Nephron (organoid): ENCODE measurements around the gene ZNF441.

Experiments used
- H3K27ac Mint-ChIP-seq, 3 experiments: 2 replicates each; pipeline ENCODE4 v1.8.0; 2020; ENCODE audit warnings: mixed read lengths in 3 of 3, mild to moderate bottlenecking in 2 of 3, moderate library complexity in 1 of 3
- H3K27me3 Mint-ChIP-seq: 2 replicates; pipeline ENCODE4 v1.8.0; 2021; ENCODE audit warnings: low read depth, mild to moderate bottlenecking, moderate library complexity, mixed read lengths
- H3K36me3 Mint-ChIP-seq: 2 replicates; pipeline ENCODE4 v1.8.0; 2020; ENCODE audit warnings: low read depth, mixed read lengths
- H3K4me1 Mint-ChIP-seq: 2 replicates; pipeline ENCODE4 v1.8.0; 2020; ENCODE audit warnings: mixed read lengths
- H3K4me3 Mint-ChIP-seq, 3 experiments: 2 replicates each; pipeline ENCODE4 v1.8.0; 2020; ENCODE audit warnings: mild to moderate bottlenecking in 3 of 3, mixed read lengths in 3 of 3, moderate library complexity in 2 of 3
- H3K9me3 Mint-ChIP-seq: 2 replicates; pipeline ENCODE4 v1.8.0; 2020; ENCODE audit warnings: mixed read lengths
- CTCF ChIP-seq, 3 experiments: fragments of 200-600 bp; sonication (generic); IDR thresholded peaks; one replicate each; pipeline ENCODE4 v1.5.0; 2021; ENCODE audit warnings: antibody characterized with exemption in 3 of 3; ENCODE audit not compliant: unreplicated experiment in 3 of 3

The ZNF441 gene

GRCh38 chr19:11749751-11750150, 17.0 kb upstream of the ZNF441 start:
- Mint-ChIP-seq H3K36me3 (peaks cover 8% of the 10 kb centered on the region), H3K9me3 (peaks cover 54% of the 10 kb centered on the region), H3K4me1 (no peaks in the 10 kb centered on the region), H3K27ac (no peak overlapping the region), H3K4me3 (no peak overlapping the region), H3K27me3 (no peaks in the 10 kb centered on the region)
- TF ChIP-seq CTCF (IDR thresholded peaks at IDR 0.05; ENCODE audit: unreplicated experiment in 3 of 3) = no peak

- no peak overlapping the region for H3K27ac Mint-ChIP-seq
- peaks cover 63% of the 10 kb centered on the region for H3K9me3 Mint-ChIP-seq
- H3K4me1 Mint-ChIP-seq = no peaks in the 10 kb centered on the region
- peaks cover 2% of the 10 kb centered on the region for H3K36me3 Mint-ChIP-seq
- no peaks in the 10 kb centered on the region for H3K27me3 Mint-ChIP-seq
- TF ChIP-seq CTCF (IDR thresholded peaks at IDR 0.05; ENCODE audit: unreplicated experiment in 3 of 3) = no peak
- no peak overlapping the region for H3K4me3 Mint-ChIP-seq
Measured at GRCh38 chr19:11752244-11752736, 14.5 kb upstream of the ZNF441 start.

GRCh38 chr19:11754663-11755062, 12.1 kb upstream of the ZNF441 start:
- Mint-ChIP-seq H3K4me1 (no peaks in the 10 kb centered on the region), H3K4me3 (no peak overlapping the region), H3K27ac (no peak overlapping the region), H3K36me3 (no peaks in the 10 kb centered on the region), H3K27me3 (no peaks in the 10 kb centered on the region), H3K9me3 (peaks cover 51% of the 10 kb centered on the region)
- no peak for TF ChIP-seq CTCF (IDR thresholded peaks at IDR 0.05; ENCODE audit: unreplicated experiment in 3 of 3)

- Mint-ChIP-seq H3K4me3 (no peak overlapping the region), H3K27ac (no peak overlapping the region)
Measured at GRCh38 chr19:11756965-11757364, 9.8 kb upstream of the ZNF441 start.

GRCh38 chr19:11759805-11760204, 7.0 kb upstream of the ZNF441 start:
- no peak overlapping the region for H3K4me3 Mint-ChIP-seq
- no peaks in the 10 kb centered on the region for H3K27me3 Mint-ChIP-seq
- no peaks in the 10 kb centered on the region for H3K36me3 Mint-ChIP-seq
- peaks cover 35% of the 10 kb centered on the region for H3K9me3 Mint-ChIP-seq
- H3K4me1 Mint-ChIP-seq = no peaks in the 10 kb centered on the region
- TF ChIP-seq CTCF (IDR thresholded peaks at IDR 0.05; ENCODE audit: unreplicated experiment in 3 of 3) = no peak
- no peak overlapping the region for H3K27ac Mint-ChIP-seq

More at GRCh38 chr19:11756965-11757364, 9.8 kb upstream of the ZNF441 start:
- Mint-ChIP-seq H3K36me3 (no peaks in the 10 kb centered on the region), H3K4me1 (no peaks in the 10 kb centered on the region), H3K27me3 (no peaks in the 10 kb centered on the region), H3K9me3 (peaks cover 42% of the 10 kb centered on the region)
- TF ChIP-seq CTCF (IDR thresholded peaks at IDR 0.05; ENCODE audit: unreplicated experiment in 3 of 3) = no peak

GRCh38 chr19:11763117-11763516, 3.7 kb upstream of the ZNF441 start:
- Mint-ChIP-seq H3K27me3 (peaks cover 3% of the 10 kb centered on the region), H3K4me3 (no peak overlapping the region), H3K9me3 (peaks cover 21% of the 10 kb centered on the region), H3K36me3 (peaks cover 2% of the 10 kb centered on the region), H3K4me1 (peaks cover 7% of the 10 kb centered on the region), H3K27ac (no peak overlapping the region)
- no peak for TF ChIP-seq CTCF (IDR thresholded peaks at IDR 0.05; ENCODE audit: unreplicated experiment in 3 of 3)
